ENCODE data around the gene JAKMIP2. TPM values are rescaled to one million over a fixed set of nuclear protein-coding genes. Genes with fewer than 3 reads are reported as not detected.

Gene JAKMIP2
- total RNA-seq, 1 experiment from 2014 or later, result not detected

GRCh38 chr5:147699496-147700088, 82.9 kb downstream of the JAKMIP2 start:
- Histone ChIP-seq H2AFZ (ENCODE audit: low read depth, low read length, poor library complexity, severe bottlenecking) (no peak overlapping the region), H3K9me2 (ENCODE audit: insufficient read depth) (no peaks in the 10 kb centered on the region), H4K20me1 (ENCODE audit: insufficient read depth) (no peaks in the 10 kb centered on the region)

GRCh38 chr5:147697380-147697779, 85.1 kb downstream of the JAKMIP2 start:
- POLR2A ChIA-PET, result no interaction called here
- no peak for DNase-seq (ENCODE audit: low read depth, low spot score)
- Histone ChIP-seq H3K9ac (ENCODE audit: low read length) (no peak overlapping the region), H2AFZ (ENCODE audit: low read depth, low read length, poor library complexity, severe bottlenecking) (no peak overlapping the region), H3K36me3 (ENCODE audit: control insufficient read depth in 1 of 2, insufficient read depth in 2 of 2, low read length in 2 of 2) (no peaks in the 10 kb centered on the region), H3K4me1 (ENCODE audit: control insufficient read depth in 1 of 2, insufficient read depth in 2 of 2, low read length in 2 of 2) (no peaks in the 10 kb centered on the region), H3K4me3 (replicated peaks in 1 of 2; ENCODE audit: low read depth in 1 of 2, low read length in 2 of 2) (no peak overlapping the region), H3K27me3 (ENCODE audit: insufficient read depth, low read length) (peaks cover 4% of the 10 kb centered on the region; the same call in 1 of the 2 replicates), H4K20me1 (ENCODE audit: insufficient read depth) (no peaks in the 10 kb centered on the region), H3K79me2 (ENCODE audit: insufficient read depth, low read length) (no peaks in the 10 kb centered on the region), H3K27ac (ENCODE audit: low read depth, low read length) (no peak overlapping the region), H3K9me3 (ENCODE audit: control insufficient read depth in 1 of 2, insufficient read depth in 1 of 2, low read depth in 1 of 2, low read length in 2 of 2) (no peaks in the 10 kb centered on the region), H3K4me2 (ENCODE audit: low read length) (no peak overlapping the region), H3K9me2 (ENCODE audit: insufficient read depth) (no peaks in the 10 kb centered on the region)
- TF ChIP-seq SIN3A (IDR thresholded peaks at IDR 0.05; ENCODE audit: low read depth) (no peak), TCF7L2 (IDR thresholded peaks at IDR 0.05; ENCODE audit: borderline replicate concordance, extremely low read depth, insufficient read depth, insufficient read length) (no peak), POLR2AphosphoS5 (IDR thresholded peaks at IDR 0.05; ENCODE audit: low read depth, low read length) (no peak), SRF (IDR thresholded peaks at IDR 0.05; ENCODE audit: low read depth) (no peak), SP1 (IDR thresholded peaks at IDR 0.05; ENCODE audit: low read depth) (no peak), POLR2A (IDR thresholded peaks at IDR 0.05; ENCODE audit: borderline replicate concordance, extremely low read depth, insufficient read depth, insufficient read length) (no peak), RAD21 (IDR thresholded peaks at IDR 0.05; ENCODE audit: low read depth) (no peak), MAX (IDR thresholded peaks at IDR 0.05) (no peak), YY1 (IDR thresholded peaks at IDR 0.05; ENCODE audit: extremely low read depth, insufficient replicate concordance, low read depth, low read length) (no peak), JUND (IDR thresholded peaks at IDR 0.05) (no peak), ZBTB33 (IDR thresholded peaks at IDR 0.05; ENCODE audit: extremely low read depth, insufficient replicate concordance, low read length) (no peak), CBX3 (IDR thresholded peaks at IDR 0.05; ENCODE audit: low read depth) (no peak), ELF1 (IDR thresholded peaks at IDR 0.05; ENCODE audit: borderline replicate concordance, low read depth) (no peak), ZNF274 (IDR thresholded peaks at IDR 0.05; ENCODE audit: low read depth, low read length) (no peak), EZH2phosphoT487 (IDR thresholded peaks at IDR 0.05; ENCODE audit: borderline replicate concordance) (no peak), EZH2 (IDR thresholded peaks at IDR 0.05) (no peak), EGR1 (IDR thresholded peaks at IDR 0.05; ENCODE audit: low read depth) (no peak), FOSL1 (IDR thresholded peaks at IDR 0.05; ENCODE audit: low read depth) (no peak)
- RAD21 ChIA-PET (ENCODE audit: low non-redundant PET in 1 of 2, low total read pairs in 2 of 2, uncharacterized antibody in 2 of 2, unreplicated experiment in 2 of 2), result no interaction called here
- CTCF ChIA-PET, result no interaction called here
- ATAC-seq, result no peak
- intact Hi-C loops (cut with micrococcal nuclease), result no loop called here
- BruUV-seq (replicated peaks), result no TSS peak

More at GRCh38 chr5:147699496-147700088, 82.9 kb downstream of the JAKMIP2 start:
- DNase-seq (ENCODE audit: low read depth, low spot score), result no peak
- Histone ChIP-seq H3K27me3 (ENCODE audit: insufficient read depth, low read length) (no peaks in the 10 kb centered on the region; the same call in 1 of the 2 replicates), H3K4me3 (replicated peaks in 1 of 2; ENCODE audit: low read depth in 1 of 2, low read length in 2 of 2) (no peak overlapping the region), H3K9ac (ENCODE audit: low read length) (no peak overlapping the region), H3K27ac (ENCODE audit: low read depth, low read length) (no peak overlapping the region), H3K4me1 (ENCODE audit: control insufficient read depth in 1 of 2, insufficient read depth in 2 of 2, low read length in 2 of 2) (no peaks in the 10 kb centered on the region), H3K4me2 (ENCODE audit: low read length) (no peak overlapping the region), H3K79me2 (ENCODE audit: insufficient read depth, low read length) (no peaks in the 10 kb centered on the region), H3K9me3 (ENCODE audit: control insufficient read depth in 1 of 2, insufficient read depth in 1 of 2, low read depth in 1 of 2, low read length in 2 of 2) (no peaks in the 10 kb centered on the region), H3K36me3 (ENCODE audit: control insufficient read depth in 1 of 2, insufficient read depth in 2 of 2, low read length in 2 of 2) (no peaks in the 10 kb centered on the region)
- no peak for ATAC-seq
- ChIA-PET RAD21 (ENCODE audit: low non-redundant PET in 1 of 2, low total read pairs in 2 of 2, uncharacterized antibody in 2 of 2, unreplicated experiment in 2 of 2) (no interaction called here), POLR2A (no interaction called here), CTCF (no interaction called here)
- BruUV-seq (replicated peaks), result no TSS peak
- intact Hi-C loops (cut with micrococcal nuclease), result no loop called here
- TF ChIP-seq SP1 (IDR thresholded peaks at IDR 0.05; ENCODE audit: low read depth) (no peak), CBX3 (IDR thresholded peaks at IDR 0.05; ENCODE audit: low read depth) (no peak)

All from HCT116 (cell line).